IPS-NIHi7 (cell line): ENCODE results near the gene ROBO3.

Source experiments
- DNase-seq: peaks from one replicate; pipeline ENCODE4 v3.0.0; 2012; ENCODE audit warnings: mixed read lengths; ENCODE audit errors: extremely low spot score

ROBO3 gene

GRCh38 chr11:124875943-124876817, 10.9 kb downstream of the ROBO3 start:
- peak; percentile 95 for DNase-seq

DNA sequence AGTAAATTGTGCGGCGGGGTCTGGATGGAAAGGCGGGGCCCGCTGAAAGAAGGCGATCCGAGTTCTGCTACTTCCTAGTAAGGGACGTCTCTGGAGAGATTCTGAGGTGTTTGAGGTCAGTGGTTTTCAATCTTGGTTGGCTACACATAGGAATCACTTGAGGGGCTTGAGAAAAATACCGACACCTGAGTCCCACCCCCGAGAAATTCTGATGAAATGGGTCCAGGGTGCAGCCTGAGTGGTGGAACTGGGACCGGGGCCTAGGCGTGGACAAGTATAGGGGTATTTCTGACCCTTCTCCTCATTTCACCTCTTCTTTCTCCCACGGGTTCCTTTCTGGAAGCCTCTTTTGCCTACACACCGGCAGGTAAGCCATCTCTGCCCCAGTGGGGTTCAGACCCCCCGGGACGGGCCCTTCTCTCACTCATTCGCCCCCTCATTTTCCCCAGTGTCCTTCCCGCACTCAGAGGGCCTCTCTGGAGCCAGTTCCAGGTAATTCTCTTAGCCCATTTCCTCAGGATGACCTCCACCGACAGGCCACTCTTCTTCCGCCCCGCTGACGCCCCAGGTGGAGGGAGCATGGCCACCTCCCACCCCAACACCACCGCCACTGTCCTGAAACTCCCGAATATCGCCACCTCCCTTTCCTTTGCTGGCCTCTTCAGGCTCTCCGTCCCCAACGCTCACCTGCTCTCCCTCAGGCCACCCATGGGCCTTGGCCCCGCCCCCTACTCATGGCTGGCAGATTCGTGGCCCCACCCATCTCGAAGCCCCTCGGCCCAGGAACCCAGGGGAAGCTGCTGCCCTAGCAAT, 11.8 kb downstream of the ROBO3 start:
- no peak for DNase-seq

GRCh38 chr11:124877631-124877909, 12.3 kb downstream of the ROBO3 start:
- DNase-seq, result no peak

GRCh38 chr11:124877910-124878758, 12.9 kb downstream of the ROBO3 start:
- no peak for DNase-seq

GRCh38 chr11:124878759-124879492, 13.7 kb downstream of the ROBO3 start:
- DNase-seq, result no peak

- DNase-seq, result no peak
These were observed 14.5 kb downstream of the ROBO3 start for GRCh38 chr11:124879493-124880289.

DNA sequence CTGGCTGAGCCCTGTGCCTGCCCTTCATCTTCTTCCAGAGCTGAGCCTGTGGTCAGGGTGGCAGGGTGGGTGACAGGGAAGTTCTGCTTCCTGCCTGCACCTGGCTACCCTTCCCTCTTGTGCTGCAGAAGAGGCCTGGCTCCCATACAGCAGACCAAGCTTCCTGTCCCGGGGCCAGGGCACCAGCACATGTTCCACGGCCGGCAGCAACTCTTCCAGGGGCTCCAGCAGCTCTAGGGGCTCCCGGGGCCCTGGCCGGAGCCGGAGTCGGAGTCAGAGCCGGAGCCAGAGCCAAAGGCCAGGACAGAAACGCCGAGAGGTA, 15.0 kb downstream of the ROBO3 start:
- no peak for DNase-seq

GRCh38 chr11:124880958-124881357, 15.7 kb downstream of the ROBO3 start:
- DNase-seq, result no peak

GRCh38 chr11:124882339-124883071, 17.3 kb downstream of the ROBO3 start:
- no peak for DNase-seq

- DNase-seq, result no peak
These were observed 19.1 kb downstream of the ROBO3 start for GRCh38 chr11:124884340-124884739.

DNA sequence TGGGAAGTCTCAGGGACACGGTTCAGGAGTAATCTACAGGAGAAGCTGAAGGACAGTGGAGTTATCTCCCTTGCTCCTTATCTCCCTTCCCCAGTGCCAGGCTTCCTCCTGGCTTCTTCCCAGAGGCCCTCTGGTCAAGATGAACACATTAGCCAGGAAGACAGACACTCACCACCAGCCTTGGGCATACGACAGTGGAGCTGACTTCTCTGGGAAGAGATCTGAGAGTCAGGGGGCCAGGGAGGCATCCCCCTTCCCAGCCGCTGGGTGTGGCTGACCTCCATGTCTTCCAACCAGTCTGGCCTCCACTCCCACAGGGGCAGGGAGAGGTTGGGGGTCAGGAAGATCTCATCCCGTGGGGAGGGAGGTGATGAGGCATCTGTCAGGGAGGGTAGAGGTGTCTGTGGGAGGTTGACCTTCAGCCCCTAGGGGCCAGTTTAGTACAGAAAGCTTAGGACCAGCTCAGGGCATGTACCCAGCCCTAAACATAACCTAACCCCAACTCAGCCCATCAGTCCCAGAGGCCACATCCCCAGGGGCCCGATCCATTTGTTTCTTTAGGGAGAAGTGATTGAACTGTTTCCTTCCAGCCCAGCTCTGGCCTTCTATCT, 19.7 kb downstream of the ROBO3 start:
- DNase-seq, result no peak

GRCh38 chr11:124886476-124886875, 21.2 kb downstream of the ROBO3 start:
- no peak for DNase-seq

DNA sequence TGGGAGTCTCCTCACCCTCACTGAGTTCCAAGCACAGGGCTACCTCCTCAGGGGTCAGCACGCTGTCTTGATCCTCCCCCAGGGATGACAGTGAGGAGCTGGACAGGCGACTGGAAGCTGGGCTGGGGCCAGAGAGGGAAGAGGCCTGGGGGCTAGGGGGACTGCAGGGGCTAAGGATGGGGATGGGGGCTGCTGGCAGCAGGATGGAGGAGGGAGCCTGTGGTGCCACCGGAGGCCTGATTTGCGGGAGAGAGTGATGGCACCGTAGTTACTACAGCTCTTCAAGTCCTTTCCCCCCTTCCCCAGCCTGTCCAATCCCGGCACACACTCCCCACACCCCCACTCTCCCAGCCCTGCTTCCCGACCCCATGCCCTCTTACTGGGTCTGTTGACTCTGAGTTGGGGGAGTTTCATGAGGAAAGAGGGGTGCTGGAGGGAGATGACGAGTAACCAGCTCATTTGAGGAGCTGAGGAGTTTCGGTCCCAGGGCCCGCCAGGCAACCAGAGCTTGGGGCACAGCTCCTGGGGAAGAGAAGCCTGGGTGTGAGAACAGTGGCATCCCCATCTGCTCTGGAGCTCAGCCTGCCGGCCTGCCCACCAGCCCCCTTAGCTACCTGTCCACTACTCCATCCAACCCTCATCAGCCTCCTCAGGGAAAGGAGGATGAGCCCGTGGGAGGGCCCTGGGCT, 21.9 kb downstream of the ROBO3 start:
- DNase-seq, result no peak

DNA sequence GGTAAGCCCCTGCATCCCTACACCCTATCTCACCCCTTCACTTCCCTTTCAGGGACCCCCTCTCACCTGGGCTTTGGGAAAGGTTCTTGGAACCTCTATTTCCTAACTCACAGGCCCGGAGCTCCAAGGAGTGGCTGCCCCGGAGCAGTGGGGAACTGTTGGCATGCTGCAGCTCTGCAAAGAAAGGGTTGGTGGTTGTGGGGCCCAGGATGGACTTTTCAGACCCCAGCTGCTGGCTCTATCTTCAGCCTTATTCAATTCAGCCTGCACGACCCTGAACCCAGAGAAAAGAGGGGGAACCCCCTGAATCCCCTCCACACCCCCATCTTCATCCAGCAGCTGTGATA, 22.4 kb downstream of the ROBO3 start:
- DNase-seq, result no peak

GRCh38 chr11:124889191-124890091, 24.2 kb downstream of the ROBO3 start:
- DNase-seq, result no peak

- DNase-seq, result no peak
These were observed 24.9 kb downstream of the ROBO3 start for GRCh38 chr11:124890151-124890550.

GRCh38 chr11:124890683-124891372, 25.6 kb downstream of the ROBO3 start:
- DNase-seq, result no peak
